NB4 (cell line): ENCODE measurements around the gene LTB4R.

Experiments
- CTCF ChIP-seq: IDR thresholded peaks from one replicate; pipeline ENCODE4 v1.5.1; 2012; ENCODE audit warnings: low read depth, low read length
- MAX ChIP-seq: IDR thresholded peaks from 2 replicates; pipeline ENCODE4 v1.6.1; 2011; ENCODE audit warnings: low read depth, low read length

GRCh38 chr14:24314377-24315193, 3.3 kb downstream of the LTB4R start:
- TF ChIP-seq CTCF: no peak
- TF ChIP-seq MAX: no peak
